Effector CD4-positive, alpha-beta T cell (primary cell): ENCODE results near the gene REEP2. TPM values are rescaled to one million over a fixed set of nuclear protein-coding genes. Genes with fewer than 3 reads are reported as not detected.
"Not testable (repeated sequence)": the region's sequence is repeated elsewhere in the genome, so short reads cannot be mapped to it uniquely, and the experiment has no call there.

ENCODE experiments used
- DNase-seq: peaks from one replicate; pipeline ENCODE4 v3.0.0-alpha.2; 2020
- total RNA-seq: gene quantifications from one replicate; lab custom pipeline; 2026; lab: John Stamatoyannopoulos, UW

The REEP2 gene
- total RNA-seq, result not detected

GRCh38 chr5:138438724-138439476 is at the start of gene REEP2:
Gene REEP2 (plus strand): TSS chr5:138439057. CDS start chr5:138439209, 152 bp downstream.
- peak; percentile 46 for DNase-seq

- no peak for DNase-seq
Measured at GRCh38 chr5:138389332-138389731, 49.5 kb upstream of the REEP2 start.

GRCh38 chr5:138389911-138390310 is 48.9 kb upstream of the REEP2 start:
- not testable (repeated sequence) for DNase-seq

- no peak for DNase-seq
Measured at GRCh38 chr5:138391859-138392386, 46.9 kb upstream of the REEP2 start.

GRCh38 chr5:138402640-138403039 is 36.2 kb upstream of the REEP2 start:
- no peak for DNase-seq

GRCh38 chr5:138408023-138408422 is 30.8 kb upstream of the REEP2 start:
- no peak for DNase-seq

GRCh38 chr5:138410996-138411640 is 27.7 kb upstream of the REEP2 start:
- DNase-seq, result not testable (repeated sequence)

GRCh38 chr5:138418444-138418843 is 20.4 kb upstream of the REEP2 start:
- DNase-seq, result no peak

- DNase-seq, result no peak
Measured at GRCh38 chr5:138425079-138425478, 13.8 kb upstream of the REEP2 start.

- DNase-seq, result no peak
Measured at GRCh38 chr5:138435943-138436342, 2.9 kb upstream of the REEP2 start.

- no peak for DNase-seq
Measured at GRCh38 chr5:138438003-138438723, 694 bp upstream of the REEP2 start.

GRCh38 chr5:138439477-138440158 is 761 bp downstream of the REEP2 start:
- no peak for DNase-seq

- DNase-seq, result no peak
Measured at GRCh38 chr5:138440159-138441073, 1.6 kb downstream of the REEP2 start.

GRCh38 chr5:138441221-138441620 is 2.4 kb downstream of the REEP2 start:
- DNase-seq, result no peak

- no peak for DNase-seq
Measured at GRCh38 chr5:138444078-138444773, 5.4 kb downstream of the REEP2 start.

GRCh38 chr5:138444774-138445546 is 6.1 kb downstream of the REEP2 start:
- DNase-seq, result no peak

- DNase-seq, result no peak
Measured at GRCh38 chr5:138445547-138446271, 6.9 kb downstream of the REEP2 start.

- DNase-seq, result no peak
Measured at GRCh38 chr5:138448070-138448469, 9.2 kb downstream of the REEP2 start.
